HEK293 (cell line): ENCODE data around the gene VPS36.

ENCODE experiments used
- CTCF ChIA-PET: fragments of 350-600 bp; formaldehyde crosslinking; extraction: SDS; loops from one replicate; lab custom pipeline; 2021; ENCODE audit warnings: antibody characterized with exemption; lab: Yijun Ruan, JAX
- POLR2A ChIA-PET: fragments of 300-600 bp; formaldehyde crosslinking; extraction: SDS; loops from one replicate; lab custom pipeline; 2020; ENCODE audit warnings: antibody characterized with exemption, inconsistent platforms; lab: Yijun Ruan, JAX
- H3K27ac ChIP-seq: fragments of 200-500 bp; sonication (Bioruptor generic); 2 replicates; pipeline ENCODE4 v1.5.1; 2014; ENCODE audit warnings: low read depth, low read length, control low read depth, inconsistent platforms; ENCODE audit errors: extremely low read depth
- H3K36me3 ChIP-seq, 2 experiments: fragments of 200-500 bp in 1 of 2; sonication (Bioruptor generic) in 1 of 2; 1 replicate in 1 of 2; 2 replicates in 1 of 2; pipeline ENCODE4 v1.5.1; 2014 to 2017; ENCODE audit warnings: inconsistent platforms in 2 of 2, low read length in 2 of 2; ENCODE audit not compliant: control insufficient read depth in 2 of 2, insufficient read depth in 1 of 2
- H3K4me1 ChIP-seq: fragments of 200-500 bp; sonication (Bioruptor generic); 2 replicates; pipeline ENCODE4 v1.5.1; 2014; ENCODE audit warnings: mild to moderate bottlenecking, low read length, inconsistent platforms; ENCODE audit not compliant: control insufficient read depth, insufficient read depth
- H3K4me3 ChIP-seq: 2 replicates; pipeline ENCODE4 v1.5.1; 2011; ENCODE audit warnings: low read depth, mild to moderate bottlenecking, control low read depth, low read length, moderate library complexity
- H3K9me3 ChIP-seq: fragments of 200-500 bp; sonication (Bioruptor generic); 2 replicates; pipeline ENCODE4 v1.5.1; 2014; ENCODE audit warnings: low read depth, low read length, inconsistent platforms; ENCODE audit not compliant: control insufficient read depth, insufficient read depth
- BCL11B ChIP-seq: fragments of 450-650 bp; formaldehyde crosslinking; IDR thresholded peaks from 2 replicates; pipeline ENCODE4 v1.5.1; 2016; ENCODE audit warnings: low read depth, missing biosample characterization, missing genetic modification characterization
- HIC1 ChIP-seq: fragments of 450-650 bp; formaldehyde crosslinking; IDR thresholded peaks from 2 replicates; pipeline ENCODE4 v1.5.1; 2016; ENCODE audit warnings: missing biosample characterization, missing genetic modification characterization
- PRDM4 ChIP-seq: fragments of 450-650 bp; formaldehyde crosslinking; IDR thresholded peaks from 2 replicates; pipeline ENCODE4 v1.5.1; 2017; ENCODE audit warnings: missing biosample characterization, missing genetic modification characterization
- SP2 ChIP-seq: fragments of 450-650 bp; formaldehyde crosslinking; IDR thresholded peaks from 2 replicates; pipeline ENCODE4 v1.5.1; 2016; ENCODE audit warnings: missing biosample characterization, missing genetic modification characterization
- ZBTB20 ChIP-seq: fragments of 450-650 bp; formaldehyde crosslinking; IDR thresholded peaks from 2 replicates; pipeline ENCODE4 v1.5.1; 2016; ENCODE audit warnings: missing biosample characterization, missing genetic modification characterization
- ZBTB21 ChIP-seq: fragments of 450-650 bp; formaldehyde crosslinking; IDR thresholded peaks from 2 replicates; pipeline ENCODE4 v1.5.1; 2017; ENCODE audit warnings: missing biosample characterization, missing genetic modification characterization
- ZIC2 ChIP-seq: fragments of 450-650 bp; formaldehyde crosslinking; IDR thresholded peaks from 2 replicates; pipeline ENCODE4 v1.5.1; 2016; ENCODE audit warnings: missing biosample characterization, missing genetic modification characterization
- ZNF157 ChIP-seq: fragments of 450-650 bp; formaldehyde crosslinking; IDR thresholded peaks from 2 replicates; pipeline ENCODE4 v1.5.1; 2016; ENCODE audit warnings: missing biosample characterization, missing genetic modification characterization
- ZNF24 ChIP-seq: fragments of 450-650 bp; formaldehyde crosslinking; IDR thresholded peaks from 2 replicates; pipeline ENCODE4 v1.5.1; 2016; ENCODE audit warnings: missing biosample characterization, missing genetic modification characterization
- ZNF292 ChIP-seq: fragments of 450-650 bp; formaldehyde crosslinking; IDR thresholded peaks from 2 replicates; pipeline ENCODE4 v1.5.1; 2016; ENCODE audit warnings: low read depth, missing biosample characterization, missing genetic modification characterization, borderline replicate concordance
- ZNF341 ChIP-seq: fragments of 450-650 bp; formaldehyde crosslinking; IDR thresholded peaks from 2 replicates; pipeline ENCODE4; 2016; ENCODE audit warnings: low read depth, missing biosample characterization, missing genetic modification characterization
- ZNF366 ChIP-seq: fragments of 450-650 bp; formaldehyde crosslinking; conservative IDR thresholded peaks from 2 replicates; pipeline ENCODE4 v1.5.1; 2016; ENCODE audit warnings: missing biosample characterization, missing genetic modification characterization
- ZNF394 ChIP-seq: fragments of 450-650 bp; formaldehyde crosslinking; IDR thresholded peaks from 2 replicates; pipeline ENCODE4 v1.5.1; 2016; ENCODE audit warnings: missing biosample characterization, missing genetic modification characterization, mild to moderate bottlenecking, moderate library complexity, borderline replicate concordance
- ZNF433 ChIP-seq: fragments of 450-650 bp; formaldehyde crosslinking; IDR thresholded peaks from 2 replicates; pipeline ENCODE4 v1.5.1; 2016; ENCODE audit warnings: missing biosample characterization, missing genetic modification characterization, low read depth
- ZNF555 ChIP-seq: fragments of 450-650 bp; formaldehyde crosslinking; conservative IDR thresholded peaks from 2 replicates; pipeline ENCODE4 v1.5.1; 2017; ENCODE audit warnings: missing biosample characterization, mild to moderate bottlenecking, missing genetic modification characterization, inconsistent platforms
- ZNF561 ChIP-seq: fragments of 450-650 bp; IDR thresholded peaks from 2 replicates; pipeline ENCODE4 v1.5.1; 2018; ENCODE audit warnings: missing biosample characterization, missing genetic modification characterization, borderline replicate concordance
- ZNF600 ChIP-seq: fragments of 450-650 bp; formaldehyde crosslinking; IDR thresholded peaks from 2 replicates; pipeline ENCODE4 v1.5.1; 2016; ENCODE audit warnings: missing biosample characterization, missing genetic modification characterization
- ZNF621 ChIP-seq: fragments of 450-650 bp; formaldehyde crosslinking; IDR thresholded peaks from 2 replicates; pipeline ENCODE4 v1.5.1; 2017; ENCODE audit warnings: missing biosample characterization, missing genetic modification characterization
- ZNF623 ChIP-seq: fragments of 450-650 bp; formaldehyde crosslinking; IDR thresholded peaks from 2 replicates; pipeline ENCODE4 v1.5.1; 2016; ENCODE audit warnings: missing biosample characterization, missing genetic modification characterization
- ZNF629 ChIP-seq: fragments of 450-650 bp; formaldehyde crosslinking; IDR thresholded peaks from 2 replicates; pipeline ENCODE4 v1.5.1; 2017; ENCODE audit warnings: missing biosample characterization, missing genetic modification characterization
- ZNF670 ChIP-seq: fragments of 450-650 bp; formaldehyde crosslinking; IDR thresholded peaks from 2 replicates; pipeline ENCODE4 v1.5.1; 2016; ENCODE audit warnings: missing biosample characterization, missing genetic modification characterization, low read depth
- ZNF776 ChIP-seq: fragments of 450-650 bp; formaldehyde crosslinking; IDR thresholded peaks from 2 replicates; pipeline ENCODE4 v1.5.0; 2017; ENCODE audit warnings: missing biosample characterization, missing genetic modification characterization, borderline replicate concordance
- ZSCAN18 ChIP-seq: fragments of 450-650 bp; formaldehyde crosslinking; IDR thresholded peaks from 2 replicates; pipeline ENCODE4 v1.5.1; 2016; ENCODE audit warnings: missing biosample characterization, missing genetic modification characterization
- TF ChIP-seq, protein P1 (sequence below): fragments of 450-650 bp; formaldehyde crosslinking; IDR thresholded peaks from 2 replicates; pipeline ENCODE4 v1.5.1; 2017; ENCODE audit warnings: missing biosample characterization, missing genetic modification characterization

VPS36 gene

DNA sequence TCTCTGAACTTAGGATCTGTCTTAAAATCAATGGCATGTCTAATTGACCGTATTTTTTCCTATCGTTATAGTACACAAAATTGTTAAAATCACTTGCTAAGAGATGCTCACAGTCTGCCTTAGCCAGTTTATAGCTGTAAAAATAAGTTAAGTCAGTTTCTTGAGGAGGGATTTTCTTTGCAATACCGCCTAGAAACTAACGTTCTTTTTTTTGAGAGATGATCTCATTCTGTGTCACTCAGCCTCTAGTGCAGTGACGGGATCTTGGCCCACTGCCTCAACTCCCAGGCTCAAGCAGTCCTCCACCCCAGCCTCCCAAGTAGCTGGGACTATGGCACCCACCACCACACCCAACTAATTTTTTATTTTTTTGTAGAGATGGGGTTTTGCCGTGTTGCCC is 9.2 kb upstream of the VPS36 start (continued):
- TF ChIP-seq PRDM4 (peak; percentile 89), ZNF555 (tag by site-specific recombination) (no peak), SP2 (no peak), ZSCAN18 (tag by site-specific recombination) (no peak), ZNF670 (tag by site-specific recombination) (no peak), ZNF366 (peak; percentile 63; the same call in 1 of the 2 replicates), ZBTB20 (tag by site-specific recombination) (no peak), ZBTB21 (tag by site-specific recombination) (no peak), ZNF621 (tag by site-specific recombination) (no peak), ZNF629 (tag by site-specific recombination) (peak; percentile 58; the same call in 1 of the 2 replicates), ZNF776 (tag by site-specific recombination) (no peak), ZNF24 (tag by site-specific recombination) (0 out of 2 replicates have a peak, but pooled peaks have one; percentile 21)
- TF ChIP-seq, protein P1, sequence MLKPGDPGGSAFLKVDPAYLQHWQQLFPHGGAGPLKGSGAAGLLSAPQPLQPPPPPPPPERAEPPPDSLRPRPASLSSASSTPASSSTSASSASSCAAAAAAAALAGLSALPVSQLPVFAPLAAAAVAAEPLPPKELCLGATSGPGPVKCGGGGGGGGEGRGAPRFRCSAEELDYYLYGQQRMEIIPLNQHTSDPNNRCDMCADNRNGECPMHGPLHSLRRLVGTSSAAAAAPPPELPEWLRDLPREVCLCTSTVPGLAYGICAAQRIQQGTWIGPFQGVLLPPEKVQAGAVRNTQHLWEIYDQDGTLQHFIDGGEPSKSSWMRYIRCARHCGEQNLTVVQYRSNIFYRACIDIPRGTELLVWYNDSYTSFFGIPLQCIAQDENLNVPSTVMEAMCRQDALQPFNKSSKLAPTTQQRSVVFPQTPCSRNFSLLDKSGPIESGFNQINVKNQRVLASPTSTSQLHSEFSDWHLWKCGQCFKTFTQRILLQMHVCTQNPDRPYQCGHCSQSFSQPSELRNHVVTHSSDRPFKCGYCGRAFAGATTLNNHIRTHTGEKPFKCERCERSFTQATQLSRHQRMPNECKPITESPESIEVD (tag by site-specific recombination): peak; percentile 91

GRCh38 chr13:52455677-52456041 is 5.2 kb upstream of the VPS36 start:
- H3K4me1 ChIP-seq: peaks cover 8% of the 10 kb centered on the region; the same call in 1 of the 2 replicates
- H3K27ac ChIP-seq: peak overlapping the region; percentile 86
- peak overlapping the region; percentile 98 for H3K4me3 ChIP-seq
- no peaks in the 10 kb centered on the region for H3K9me3 ChIP-seq
- peaks cover 38 to 41% of the 10 kb centered on the region in 2 experiments for H3K36me3 ChIP-seq
- ChIA-PET POLR2A (no interaction called here), CTCF (interaction anchor here (0.8 kb wide), 1 partner anchor 10 kb away, joined by 4 read pairs; no protein-coding TSS in a partner anchor)
- TF ChIP-seq ZNF292 (tag by site-specific recombination) (no peak), ZNF341 (tag by site-specific recombination) (0 out of 2 replicates have a peak, but pooled peaks have one; percentile 2), ZIC2 (tag by site-specific recombination) (no peak), HIC1 (tag by site-specific recombination) (no peak), ZNF555 (tag by site-specific recombination) (no peak), ZNF623 (tag by site-specific recombination) (no peak), ZSCAN18 (tag by site-specific recombination) (no peak), BCL11B (peak; percentile 60; the same call in 1 of the 2 replicates), ZNF157 (tag by site-specific recombination) (no peak), ZNF394 (tag by site-specific recombination) (no peak), ZNF561 (tag by site-specific recombination) (peak; percentile 75; the same call in 1 of the 2 replicates), ZNF600 (tag by site-specific recombination) (no peak), ZNF433 (tag by site-specific recombination) (no peak)
- TF ChIP-seq, protein P1 (tag by site-specific recombination): no peak
